HG02588 (cell line): ENCODE measurements around the gene SEMA4D.
A peak's percentile ranks its signal among the peaks of the same experiment; 100 is the strongest.

Source experiments
- ATAC-seq: cut with Tn5 transposase; IDR thresholded peaks from one replicate; pipeline ENCODE4 v1.9.1; 2021; ENCODE audit warnings: mild to moderate bottlenecking, moderate library complexity; ENCODE audit not compliant: unreplicated experiment

Gene SEMA4D

GRCh38 chr9:89466451-89467277 is 31.2 kb downstream of the SEMA4D start:
- ATAC-seq, result peak; percentile 73

DNA sequence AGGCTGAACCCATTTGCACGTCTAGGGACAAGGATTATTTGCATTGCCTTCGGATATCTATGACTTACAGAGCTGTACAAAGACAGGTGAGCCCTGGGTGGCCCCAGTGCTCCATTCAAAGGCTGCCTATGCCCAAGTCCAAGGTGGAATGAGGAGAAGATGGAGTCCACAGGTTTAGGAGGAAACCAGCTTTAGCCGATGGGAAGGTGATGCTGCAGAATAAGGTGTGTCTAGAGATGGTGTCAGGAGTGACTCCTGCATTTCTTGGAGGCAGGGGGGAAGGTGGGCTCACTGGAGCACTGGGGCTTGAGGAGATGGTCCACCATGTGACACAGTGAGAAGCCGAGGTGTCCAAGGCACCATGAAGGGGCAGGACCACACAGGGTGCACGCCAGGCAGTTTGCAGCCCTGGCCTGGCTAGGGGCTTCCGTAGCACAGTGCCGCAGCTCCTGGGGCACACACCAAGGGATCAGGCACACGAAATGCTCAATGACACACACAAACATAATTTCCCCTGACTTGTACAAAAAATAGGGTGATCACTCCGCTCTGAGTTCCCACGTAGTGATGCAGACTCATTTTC is 32.1 kb downstream of the SEMA4D start:
- ATAC-seq, result no peak

GRCh38 chr9:89465001-89465451 is 32.9 kb downstream of the SEMA4D start:
- no peak for ATAC-seq

DNA sequence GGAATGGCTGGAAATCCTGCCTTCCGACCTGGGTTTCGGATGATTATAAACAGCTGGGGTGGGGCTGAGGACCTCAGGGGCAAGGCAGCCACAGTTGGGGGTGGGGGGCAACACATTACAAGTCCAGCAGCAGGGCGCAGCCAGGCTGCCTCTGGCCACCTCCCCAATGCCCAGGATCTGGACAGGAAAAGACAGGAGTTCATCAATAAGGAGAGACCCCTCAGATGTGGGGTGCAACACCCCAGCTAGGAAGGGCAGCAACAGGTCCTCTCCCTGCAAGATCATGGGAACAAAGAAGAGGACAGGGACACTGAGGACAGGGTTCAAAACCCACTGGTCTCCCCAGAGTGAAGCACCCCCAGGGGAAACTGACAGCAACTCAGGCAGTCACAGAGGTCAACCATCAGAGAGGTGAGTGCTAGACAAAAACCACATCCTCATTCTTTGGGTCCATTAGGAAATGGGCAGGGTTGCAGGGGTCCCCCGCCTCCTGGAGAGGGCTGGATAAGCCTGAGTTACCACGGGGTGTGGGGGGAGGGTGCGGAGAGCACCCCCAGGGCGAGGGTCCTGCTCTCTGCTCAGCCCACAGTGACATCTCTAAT is 33.5 kb downstream of the SEMA4D start:
- ATAC-seq, result no peak

DNA sequence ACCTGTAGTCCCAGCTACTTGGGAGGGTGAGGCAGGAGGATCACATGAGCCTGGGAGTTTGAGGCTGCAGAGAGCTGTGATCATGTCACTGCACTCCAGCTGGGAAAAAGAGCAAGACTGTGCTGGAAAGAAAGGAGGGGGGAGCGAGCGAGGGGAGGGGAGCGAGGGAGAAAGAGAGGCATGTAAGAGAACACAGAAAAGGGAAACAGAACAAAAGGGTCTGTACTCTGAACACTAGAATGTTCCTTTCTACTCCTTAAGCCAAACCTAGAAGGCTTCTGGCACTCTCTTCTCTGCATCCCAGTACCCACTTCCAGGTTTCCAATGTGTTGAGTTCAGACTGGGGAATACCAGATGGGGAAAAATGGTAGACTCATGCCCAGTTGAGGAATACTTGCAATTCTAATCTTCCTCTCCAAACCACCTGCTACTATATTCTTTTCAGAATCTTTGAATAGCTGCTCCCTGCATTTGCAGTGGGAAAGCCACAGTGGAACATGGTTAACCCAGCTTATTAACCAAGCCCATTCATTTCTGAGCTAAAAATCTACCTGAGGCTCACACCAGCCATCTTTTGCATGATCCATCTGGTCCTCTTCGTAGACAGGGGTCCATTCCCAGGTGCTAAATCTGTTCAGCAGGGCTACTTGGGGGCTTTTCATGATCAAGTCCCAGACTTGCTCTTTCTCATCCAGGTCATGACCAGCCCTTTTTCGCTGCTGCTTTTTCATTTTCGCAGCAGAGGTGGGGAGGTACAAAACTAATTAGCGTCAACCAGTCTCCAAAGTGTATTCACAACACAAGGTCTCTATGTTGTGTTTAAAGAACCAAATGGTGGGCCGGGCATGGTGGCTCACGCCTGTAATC is 34.9 kb downstream of the SEMA4D start:
- no peak for ATAC-seq

DNA sequence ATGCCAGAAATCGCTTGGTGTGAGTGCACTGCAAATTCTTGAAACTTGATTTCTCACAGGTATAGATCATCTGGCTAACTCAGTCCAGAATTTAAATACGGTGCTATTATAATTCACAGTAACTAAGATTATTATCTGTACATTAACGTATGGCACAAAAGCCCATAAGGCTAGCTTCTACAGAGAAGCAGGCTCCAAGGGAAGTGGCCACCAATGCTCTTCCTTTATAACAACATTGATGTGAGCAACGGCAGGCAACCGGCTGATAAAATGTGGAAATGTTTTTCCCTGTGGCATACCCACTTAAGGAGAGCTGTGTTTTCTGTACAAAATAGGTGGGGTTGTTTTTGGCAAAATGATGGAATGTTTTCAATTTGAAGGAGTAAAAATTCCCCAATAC is 35.7 kb downstream of the SEMA4D start:
- no peak for ATAC-seq

- ATAC-seq, result no peak
Observed at GRCh38 chr9:89461265-89461664, 36.6 kb downstream of the SEMA4D start.

GRCh38 chr9:89460551-89460950 is 37.4 kb downstream of the SEMA4D start:
- no peak for ATAC-seq

DNA sequence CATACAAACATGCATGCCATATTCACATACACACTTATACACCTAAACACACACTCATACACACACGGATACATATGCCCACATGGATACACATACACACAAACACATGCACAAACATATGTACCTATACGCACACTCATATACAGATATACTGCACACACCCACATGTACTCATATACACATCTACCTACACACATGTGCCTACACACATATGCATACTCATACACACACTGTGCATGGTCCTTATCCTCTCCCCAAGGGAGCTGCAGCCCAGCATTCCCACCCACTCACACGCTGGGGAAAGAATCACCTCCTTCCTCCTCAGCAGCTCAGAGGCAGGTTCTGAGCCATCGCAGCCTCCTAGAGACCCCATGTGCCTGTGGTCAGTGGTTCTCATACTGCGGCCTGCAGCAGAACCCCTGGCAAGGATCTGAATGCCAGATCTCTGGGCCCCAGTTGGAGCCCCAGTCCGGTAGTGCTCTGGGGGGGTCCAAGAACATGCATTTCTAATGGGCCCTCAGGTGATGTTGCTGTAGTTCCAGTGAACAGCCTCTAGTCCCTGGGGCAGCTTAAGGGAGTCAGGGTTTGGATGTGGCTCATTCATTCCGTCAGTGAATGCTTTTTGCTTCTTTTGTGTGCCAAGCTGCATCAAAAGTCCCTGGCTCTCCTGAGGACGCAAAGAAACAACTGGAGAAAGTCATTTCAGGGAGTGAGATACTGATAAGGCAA is 39.0 kb downstream of the SEMA4D start:
- ATAC-seq, result no peak

GRCh38 chr9:89457376-89457855 is 40.5 kb downstream of the SEMA4D start:
- no peak for ATAC-seq

GRCh38 chr9:89455356-89455824 is 42.5 kb downstream of the SEMA4D start:
- ATAC-seq, result no peak

DNA sequence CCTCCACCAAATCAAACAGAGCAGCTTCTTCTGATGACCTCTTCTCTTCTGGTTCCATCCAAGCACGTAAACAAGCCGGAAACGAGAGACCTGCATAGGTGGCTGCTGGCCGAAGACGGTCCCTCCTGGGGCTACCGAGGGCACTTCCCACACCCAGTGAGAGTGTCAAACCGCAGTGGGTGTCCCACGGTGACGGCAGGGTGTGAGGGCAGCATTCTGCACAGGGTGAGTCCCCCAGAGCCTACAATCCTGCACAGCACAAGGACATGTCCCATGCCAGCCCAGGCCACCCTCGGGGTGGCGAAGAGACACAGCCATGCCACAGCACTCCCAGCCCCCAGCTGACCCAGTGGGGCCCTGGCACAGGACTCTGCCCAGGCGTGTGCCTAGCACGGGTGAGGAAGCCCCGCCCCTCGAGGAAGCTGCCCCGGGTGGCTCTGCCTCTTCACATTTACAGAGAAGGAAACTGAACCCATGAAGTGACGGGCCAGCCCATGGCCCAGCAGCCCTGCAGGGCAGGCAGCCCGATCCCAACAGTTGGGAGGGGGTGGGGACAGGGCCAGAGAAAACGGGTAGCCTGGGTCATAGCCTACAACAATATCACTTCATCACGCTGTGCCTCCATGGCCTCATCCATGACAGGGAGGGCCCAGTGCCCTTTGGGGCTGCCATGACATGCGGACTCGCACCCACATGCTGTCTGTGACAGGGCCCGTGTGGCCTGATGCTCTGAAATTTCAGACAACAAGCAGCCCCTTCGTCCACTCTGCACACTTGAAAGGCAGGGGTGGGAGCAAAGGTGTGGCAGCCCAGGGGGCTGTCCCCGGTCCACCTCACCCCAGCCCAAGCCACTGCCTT is 43.2 kb downstream of the SEMA4D start:
- ATAC-seq, result no peak

DNA sequence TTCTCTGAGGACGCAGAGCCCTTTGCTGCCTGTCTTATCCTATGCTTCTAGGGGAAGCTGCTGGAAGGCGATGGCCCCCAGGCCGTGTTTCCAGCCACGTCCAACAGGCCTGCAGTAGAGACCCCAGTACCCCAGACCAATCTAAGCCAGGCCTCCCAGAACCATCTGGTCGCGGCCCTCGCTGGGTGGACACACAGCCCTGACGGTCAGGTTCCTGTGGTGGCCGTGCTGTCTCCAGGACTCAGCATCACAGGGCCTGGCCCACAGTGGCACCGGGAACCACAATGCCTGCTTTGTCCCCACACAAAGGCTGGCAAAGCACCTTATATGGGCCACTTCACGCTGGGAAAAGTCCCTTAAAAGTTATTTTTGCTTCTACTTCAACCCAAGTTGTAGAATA is 44.5 kb downstream of the SEMA4D start:
- no peak for ATAC-seq

- no peak for ATAC-seq
Observed at GRCh38 chr9:89452561-89452960, 45.4 kb downstream of the SEMA4D start.

GRCh38 chr9:89450213-89450612 is 47.7 kb downstream of the SEMA4D start:
- ATAC-seq, result no peak

DNA sequence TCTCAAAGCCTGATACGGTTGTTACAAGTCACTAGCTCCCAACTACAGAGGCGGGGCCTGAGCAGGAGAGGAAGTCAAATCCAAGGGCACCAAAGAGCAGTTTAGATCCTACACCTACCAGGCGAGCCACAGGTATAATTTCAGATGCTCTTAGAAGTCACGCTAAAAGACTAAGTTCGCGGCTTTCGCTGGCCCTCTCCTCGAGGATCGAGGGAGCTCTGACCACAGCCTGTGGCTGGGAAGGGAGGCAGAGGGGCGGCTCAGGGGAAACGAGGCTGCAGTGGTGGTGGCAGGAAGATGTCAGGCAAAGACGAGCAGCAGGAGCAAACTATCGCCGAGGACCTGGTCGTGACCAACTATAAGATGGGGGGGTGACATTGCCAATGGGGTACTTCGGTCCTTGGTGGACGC is 48.6 kb downstream of the SEMA4D start:
- no peak for ATAC-seq

- ATAC-seq, result no peak
Observed at GRCh38 chr9:89448821-89449220, 49.1 kb downstream of the SEMA4D start.

DNA sequence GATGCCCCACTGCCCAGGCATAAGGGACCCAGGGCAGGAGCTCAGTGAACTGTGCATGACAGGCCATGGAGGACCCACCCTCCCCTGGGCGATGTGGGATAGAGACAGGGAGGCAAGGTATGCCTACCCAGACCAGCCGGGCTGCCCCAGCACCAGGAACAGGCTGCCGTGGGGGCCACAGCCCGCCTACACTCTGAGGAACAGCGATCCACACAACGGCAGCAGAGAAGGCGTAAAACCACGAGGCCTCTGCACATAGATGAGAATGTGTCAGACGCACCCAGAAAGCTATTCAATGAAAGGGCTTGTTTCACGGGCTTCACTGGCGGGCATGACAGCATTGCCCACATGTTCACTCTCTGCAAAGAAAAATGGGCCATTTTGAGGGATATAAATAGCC is 49.5 kb downstream of the SEMA4D start:
- ATAC-seq, result no peak

- ATAC-seq, result no peak
Observed at GRCh38 chr9:89447416-89447815, 50.5 kb downstream of the SEMA4D start.
